Osteoblast (primary cell): ENCODE data around the gene OCSTAMP. TPM values are rescaled to one million over a fixed set of nuclear protein-coding genes. Genes with fewer than 3 reads are reported as not detected.
A peak's percentile ranks its signal among the peaks of the same experiment; 100 is the strongest.

ENCODE experiments used
- DNase-seq: peaks from one replicate; pipeline ENCODE4 v3.0.0; 2011; ENCODE audit warnings: low spot score, mixed read lengths; ENCODE audit not compliant: insufficient read length; ENCODE audit errors: missing footprints
- H2AFZ ChIP-seq: 2 replicates; pipeline ENCODE4 v1.6.0; 2011; ENCODE audit warnings: mild to moderate bottlenecking, low read length
- H3K27ac ChIP-seq: 2 replicates; pipeline ENCODE4 v1.5.1; 2011; ENCODE audit warnings: mild to moderate bottlenecking, low read depth, low read length, moderate library complexity
- H3K27me3 ChIP-seq: 2 replicates; pipeline ENCODE4 v1.6.0; 2012; ENCODE audit warnings: mild to moderate bottlenecking, control low read depth, inconsistent platforms, low read length, moderate library complexity; ENCODE audit not compliant: insufficient read depth
- H3K36me3 ChIP-seq: 2 replicates; pipeline ENCODE4 v1.5.1; 2011; ENCODE audit warnings: mild to moderate bottlenecking, low read length, control low read depth, moderate library complexity; ENCODE audit not compliant: insufficient read depth
- H3K4me1 ChIP-seq: 2 replicates; pipeline ENCODE4 v1.5.1; 2011; ENCODE audit warnings: mild to moderate bottlenecking, low read length, control low read depth, moderate library complexity; ENCODE audit not compliant: insufficient read depth
- H3K4me2 ChIP-seq: 2 replicates; pipeline ENCODE4 v1.6.0; 2011; ENCODE audit warnings: mild to moderate bottlenecking, low read length; ENCODE audit not compliant: insufficient read depth
- H3K4me3 ChIP-seq: fragments of 200-600 bp; sonication (generic); 3 replicates; pipeline ENCODE4 v1.5.1; 2012; ENCODE audit warnings: mild to moderate bottlenecking, low read length, inconsistent platforms; ENCODE audit not compliant: insufficient read depth
- H3K79me2 ChIP-seq: 2 replicates; pipeline ENCODE4 v1.6.0; 2012; ENCODE audit warnings: mild to moderate bottlenecking, low read length, control low read depth, inconsistent platforms; ENCODE audit not compliant: insufficient read depth
- H3K9me3 ChIP-seq: 2 replicates; pipeline ENCODE4 v1.5.1; 2011; ENCODE audit warnings: low read depth, low read length, control low read depth
- H4K20me1 ChIP-seq: 2 replicates; pipeline ENCODE4 v1.6.0; 2012; ENCODE audit warnings: mild to moderate bottlenecking, low read length, control low read depth; ENCODE audit not compliant: insufficient read depth
- total RNA-seq: library from RNA; depleted of rRNA; stranded (reverse); fragments of >200 nt; gene quantifications from 2 replicates; pipeline ENCODE4 v1.2.3, GENCODE V29; 2012
- TF ChIP-seq, protein P1 (sequence below): IDR thresholded peaks from 2 replicates; pipeline ENCODE4 v1.5.1; 2011; ENCODE audit warnings: mild to moderate bottlenecking, low read depth, low read length, moderate library complexity; ENCODE audit errors: extremely low read depth

The OCSTAMP gene, protein sequence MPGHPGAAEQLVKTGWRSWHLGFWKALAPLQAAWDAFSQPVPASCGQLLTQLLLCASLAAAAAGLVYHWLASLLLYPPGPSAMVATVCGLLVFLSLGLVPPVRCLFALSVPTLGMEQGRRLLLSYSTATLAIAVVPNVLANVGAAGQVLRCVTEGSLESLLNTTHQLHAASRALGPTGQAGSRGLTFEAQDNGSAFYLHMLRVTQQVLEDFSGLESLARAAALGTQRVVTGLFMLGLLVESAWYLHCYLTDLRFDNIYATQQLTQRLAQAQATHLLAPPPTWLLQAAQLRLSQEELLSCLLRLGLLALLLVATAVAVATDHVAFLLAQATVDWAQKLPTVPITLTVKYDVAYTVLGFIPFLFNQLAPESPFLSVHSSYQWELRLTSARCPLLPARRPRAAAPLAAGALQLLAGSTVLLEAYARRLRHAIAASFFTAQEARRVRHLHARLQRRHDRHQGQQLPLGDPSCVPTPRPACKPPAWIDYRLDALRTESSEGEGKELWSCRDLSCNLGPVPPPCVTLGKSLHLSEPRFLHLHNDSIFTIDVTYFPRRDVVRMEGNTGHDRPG
- total RNA-seq = not detected in 2 replicates

DNA sequence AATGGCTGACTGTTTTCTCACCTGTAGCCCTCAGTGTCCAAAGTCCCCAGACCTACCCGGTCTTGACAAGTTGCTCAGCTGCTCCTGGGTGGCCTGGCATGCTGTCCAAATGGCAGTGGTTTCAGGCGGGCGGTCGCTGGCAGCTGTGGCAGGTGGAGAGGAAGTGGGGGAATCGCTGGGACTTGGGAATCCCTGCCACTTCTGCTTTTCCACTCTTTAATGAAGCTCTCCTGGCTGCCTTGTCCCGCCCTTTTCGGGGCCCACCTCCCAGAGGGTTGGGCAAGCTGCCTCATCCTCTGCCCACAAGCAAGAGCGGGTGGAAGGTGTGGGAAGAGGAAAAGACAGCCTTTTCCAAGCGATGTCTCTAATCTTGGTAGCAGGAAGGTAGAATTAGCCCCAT, at the start of gene OCSTAMP:
Gene OCSTAMP (minus strand): TSS at position 194 of the 400 bp plus-strand sequence. CDS start 94 bp downstream, at position 100.
- TF ChIP-seq, protein P1, sequence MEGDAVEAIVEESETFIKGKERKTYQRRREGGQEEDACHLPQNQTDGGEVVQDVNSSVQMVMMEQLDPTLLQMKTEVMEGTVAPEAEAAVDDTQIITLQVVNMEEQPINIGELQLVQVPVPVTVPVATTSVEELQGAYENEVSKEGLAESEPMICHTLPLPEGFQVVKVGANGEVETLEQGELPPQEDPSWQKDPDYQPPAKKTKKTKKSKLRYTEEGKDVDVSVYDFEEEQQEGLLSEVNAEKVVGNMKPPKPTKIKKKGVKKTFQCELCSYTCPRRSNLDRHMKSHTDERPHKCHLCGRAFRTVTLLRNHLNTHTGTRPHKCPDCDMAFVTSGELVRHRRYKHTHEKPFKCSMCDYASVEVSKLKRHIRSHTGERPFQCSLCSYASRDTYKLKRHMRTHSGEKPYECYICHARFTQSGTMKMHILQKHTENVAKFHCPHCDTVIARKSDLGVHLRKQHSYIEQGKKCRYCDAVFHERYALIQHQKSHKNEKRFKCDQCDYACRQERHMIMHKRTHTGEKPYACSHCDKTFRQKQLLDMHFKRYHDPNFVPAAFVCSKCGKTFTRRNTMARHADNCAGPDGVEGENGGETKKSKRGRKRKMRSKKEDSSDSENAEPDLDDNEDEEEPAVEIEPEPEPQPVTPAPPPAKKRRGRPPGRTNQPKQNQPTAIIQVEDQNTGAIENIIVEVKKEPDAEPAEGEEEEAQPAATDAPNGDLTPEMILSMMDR = no peak

DNA sequence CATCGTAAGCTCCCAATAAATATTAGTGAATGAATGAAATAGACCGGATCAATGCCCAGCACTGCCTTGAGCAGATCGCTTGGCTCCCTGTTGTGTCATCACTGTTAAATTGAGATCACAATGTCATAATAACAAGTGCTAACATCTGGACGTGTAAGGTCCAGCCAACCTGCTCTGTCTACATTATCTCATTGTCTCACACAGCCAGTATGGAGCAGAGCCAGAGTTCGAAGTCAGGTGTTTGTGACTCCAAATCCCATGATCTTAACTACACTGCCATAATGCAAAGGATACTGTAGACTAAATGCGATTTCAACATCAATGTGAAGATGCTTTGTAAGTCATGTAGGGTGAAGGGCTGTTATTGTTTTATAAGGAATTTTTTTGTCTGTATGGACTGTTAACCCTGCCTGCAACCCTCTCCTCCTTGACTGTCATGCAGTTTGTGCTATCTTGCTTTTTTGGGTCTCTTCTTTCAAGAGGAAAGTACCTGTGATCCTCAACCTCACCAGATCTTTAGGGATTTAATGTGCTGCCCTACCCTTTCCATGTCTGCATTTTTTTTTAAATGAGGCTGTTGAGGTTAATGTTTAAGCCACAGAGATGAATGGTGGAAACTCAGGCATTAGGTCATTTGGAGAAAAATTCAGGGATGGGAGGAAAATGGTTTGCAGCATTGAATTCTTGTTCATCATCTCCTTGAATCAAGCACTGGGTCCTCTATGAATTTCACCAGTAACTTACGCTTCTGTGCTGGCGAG, 49.0 kb upstream of the OCSTAMP start:
- Histone ChIP-seq H3K79me2 (no peaks in the 10 kb centered on the region), H3K4me2 (no peak overlapping the region), H3K27ac (no peak overlapping the region), H3K4me1 (no peaks in the 10 kb centered on the region), H3K36me3 (no peaks in the 10 kb centered on the region), H3K4me3 (no peak overlapping the region), H2AFZ (no peak overlapping the region), H3K27me3 (no peaks in the 10 kb centered on the region), H3K9me3 (no peaks in the 10 kb centered on the region), H4K20me1 (no peaks in the 10 kb centered on the region)
- TF ChIP-seq, protein P1 = no peak
- DNase-seq = no peak

More for the DNA sequence above, at the start of gene OCSTAMP:
- Histone ChIP-seq H3K27me3 (peaks cover 4% of the 10 kb centered on the region), H3K4me1 (no peaks in the 10 kb centered on the region), H3K4me2 (no peak within 1 kb of the TSS), H3K9me3 (no peaks in the 10 kb centered on the region), H3K4me3 (no peak within 1 kb of the TSS), H4K20me1 (no peaks in the 10 kb centered on the region), H2AFZ (no peak within 1 kb of the TSS), H3K36me3 (no peaks in the 10 kb centered on the region), H3K27ac (no peak within 1 kb of the TSS), H3K79me2 (no peaks in the 10 kb centered on the region)
- no peak for DNase-seq

- peak; percentile 41 for DNase-seq
- Histone ChIP-seq H3K79me2 (no peaks in the 10 kb centered on the region), H3K4me1 (no peaks in the 10 kb centered on the region), H3K27me3 (no peaks in the 10 kb centered on the region), H2AFZ (no peak overlapping the region), H3K36me3 (no peaks in the 10 kb centered on the region), H3K27ac (no peak overlapping the region), H3K9me3 (no peaks in the 10 kb centered on the region), H3K4me3 (no peak overlapping the region), H4K20me1 (no peaks in the 10 kb centered on the region), H3K4me2 (no peak overlapping the region)
- TF ChIP-seq, protein P1 = no peak
Measured at GRCh38 chr20:46595933-46596332, 45.5 kb upstream of the OCSTAMP start.
